ENCODE results near the gene GBP7.
"Not testable (repeated sequence)": the region's sequence is repeated elsewhere in the genome, so short reads cannot be mapped to it uniquely, and the experiment has no call there.

The GBP7 gene

GRCh38 chr1:89175601-89176256 is at the start of gene GBP7:
TSS of gene GBP7 (minus strand) at chr1:89176003. CDS start at chr1:89171935, 4,068 bp downstream.
- no peak for DNase-seq

GRCh38 chr1:89221341-89221740 is 45.5 kb upstream of the GBP7 start:
- DNase-seq = no peak

GRCh38 chr1:89219851-89220250 is 44.0 kb upstream of the GBP7 start:
- DNase-seq = not testable (repeated sequence)

- not testable (repeated sequence) for DNase-seq
Measured at GRCh38 chr1:89218941-89219340, 43.1 kb upstream of the GBP7 start.

- no peak for DNase-seq
Measured at GRCh38 chr1:89213347-89213746, 37.5 kb upstream of the GBP7 start.

- DNase-seq = no peak
Measured at GRCh38 chr1:89211035-89211634, 35.3 kb upstream of the GBP7 start.

GRCh38 chr1:89206373-89206772 is 30.6 kb upstream of the GBP7 start:
- no peak for DNase-seq

GRCh38 chr1:89203166-89203565 is 27.4 kb upstream of the GBP7 start:
- DNase-seq = no peak

GRCh38 chr1:89201106-89201794 is 25.4 kb upstream of the GBP7 start:
- no peak for DNase-seq

GRCh38 chr1:89200663-89201062 is 24.9 kb upstream of the GBP7 start:
- no peak for DNase-seq

GRCh38 chr1:89199525-89200031 is 23.8 kb upstream of the GBP7 start:
- DNase-seq = no peak

GRCh38 chr1:89198491-89199072 is 22.8 kb upstream of the GBP7 start, which contains the start of gene GBP4:
TSS of gene GBP4 (minus strand) at chr1:89198942. CDS start at chr1:89198834, 108 bp downstream.
- peak; percentile 38 for DNase-seq

GRCh38 chr1:89198081-89198480 is 22.3 kb upstream of the GBP7 start:
- no peak for DNase-seq

- DNase-seq = no peak
Measured at GRCh38 chr1:89195476-89195875, 19.7 kb upstream of the GBP7 start.

GRCh38 chr1:89191314-89191713 is 15.5 kb upstream of the GBP7 start:
- no peak for DNase-seq

- no peak for DNase-seq
Measured at GRCh38 chr1:89190017-89190416, 14.2 kb upstream of the GBP7 start.

- no peak for DNase-seq
Measured at GRCh38 chr1:89179343-89179742, 3.5 kb upstream of the GBP7 start.

GRCh38 chr1:89176971-89177370 is 1.2 kb upstream of the GBP7 start:
- no peak for DNase-seq

- DNase-seq = no peak
Measured at GRCh38 chr1:89174491-89174890, 1.3 kb downstream of the GBP7 start.

- DNase-seq = no peak
Measured at GRCh38 chr1:89172468-89173143, 3.2 kb downstream of the GBP7 start.

- no peak for DNase-seq
Measured at GRCh38 chr1:89171067-89171438, 4.8 kb downstream of the GBP7 start.

GRCh38 chr1:89170170-89171066 is 5.4 kb downstream of the GBP7 start:
- no peak for DNase-seq

Data from activated CD4-positive, alpha-beta T cell treated with anti-CD3 and anti-CD28 coated beads, Interleukin-2, amount 50 U/mL, for 1 hour (primary cell).